Vagina (tissue), 2 donors: ENCODE measurements around the gene ACSL3. TPM values are rescaled to one million over a fixed set of nuclear protein-coding genes. Genes with fewer than 3 reads are reported as not detected.

Experiments
- DNase-seq, 2 donors: peaks; one replicate each; pipeline ENCODE4 v3.0.0-alpha.2; 2017; ENCODE audit errors: extremely low spot score in 2 of 2
- H3K27ac ChIP-seq: fragments of 200-600 bp; sonication (generic); one replicate; pipeline ENCODE4 v1.5.1; 2019
- H3K27me3 ChIP-seq: fragments of 200-600 bp; sonication (generic); one replicate; pipeline ENCODE4 v1.5.1; 2019
- H3K36me3 ChIP-seq, 2 donors: fragments of 200-600 bp; sonication (generic); one replicate each; pipeline ENCODE4 v1.5.1; 2017 to 2019
- H3K4me1 ChIP-seq: fragments of 200-600 bp; sonication (generic); one replicate; pipeline ENCODE4 v1.5.1; 2019
- H3K4me3 ChIP-seq, 2 donors: fragments of 200-600 bp; sonication (generic); 1 replicate in 1 of 2; 2 replicates in 1 of 2; pipeline ENCODE4 v1.5.1; 2016 to 2019
- H3K9me3 ChIP-seq: fragments of 200-600 bp; sonication (generic); one replicate; pipeline ENCODE4 v1.5.1; 2019
- POLR2A ChIP-seq, 2 donors: fragments of 450-650 bp; IDR thresholded peaks; one replicate each; pipeline ENCODE4 v1.6.1; 2017; ENCODE audit warnings: antibody characterized with exemption in 2 of 2, mild to moderate bottlenecking in 2 of 2, moderate library complexity in 2 of 2
- POLR2AphosphoS5 ChIP-seq, 2 donors: sonication (generic); formaldehyde crosslinking; IDR thresholded peaks; one replicate each; pipeline ENCODE4 v1.9.0; 2017; ENCODE audit warnings: antibody characterized with exemption in 2 of 2, mild to moderate bottlenecking in 2 of 2, low read depth in 1 of 2; ENCODE audit not compliant: insufficient read depth in 1 of 2
- intact Hi-C: fragments of 100-400 bp; cut with DNase I; formaldehyde crosslinking; loops from one replicate; pipeline ENCODE4 v1.15.1; 2023
- total RNA-seq: library from RNA; depleted of rRNA; stranded (reverse); fragments of >200 nt; gene quantifications from one replicate; pipeline ENCODE4 v1.2.3, GENCODE V29; 2016
- TF ChIP-seq, protein P1 (sequence below), 3 experiments: fragments of 450-650 bp in 2 of 3; fragments of 200-600 bp in 1 of 3; sonication (generic) in 1 of 3; IDR thresholded peaks; one replicate each; pipeline ENCODE4 v1.5.1; 2017 to 2019; ENCODE audit warnings: antibody characterized with exemption in 3 of 3, mild to moderate bottlenecking in 2 of 3, moderate library complexity in 2 of 3

ACSL3 gene
- total RNA-seq, 1 donor from 2014 or later = 60.4 TPM

GRCh38 chr2:222955008-222955407 is 94.2 kb downstream of the ACSL3 start:
- Histone ChIP-seq H3K36me3 (no peaks in the 10 kb centered on the region), H3K4me1 (no peaks in the 10 kb centered on the region), H3K9me3 (no peaks in the 10 kb centered on the region), H3K27ac (no peak overlapping the region), H3K27me3 (no peaks in the 10 kb centered on the region), H3K4me3 (no peak overlapping the region)
- intact Hi-C loops = no loop called here
- no peak for DNase-seq
- TF ChIP-seq POLR2AphosphoS5 (IDR thresholded peaks at IDR 0.05; ENCODE audit: insufficient read depth in 1 of 2, low read depth in 1 of 2) (no peak), POLR2A (IDR thresholded peaks at IDR 0.05) (no peak)
- TF ChIP-seq, protein P1, sequence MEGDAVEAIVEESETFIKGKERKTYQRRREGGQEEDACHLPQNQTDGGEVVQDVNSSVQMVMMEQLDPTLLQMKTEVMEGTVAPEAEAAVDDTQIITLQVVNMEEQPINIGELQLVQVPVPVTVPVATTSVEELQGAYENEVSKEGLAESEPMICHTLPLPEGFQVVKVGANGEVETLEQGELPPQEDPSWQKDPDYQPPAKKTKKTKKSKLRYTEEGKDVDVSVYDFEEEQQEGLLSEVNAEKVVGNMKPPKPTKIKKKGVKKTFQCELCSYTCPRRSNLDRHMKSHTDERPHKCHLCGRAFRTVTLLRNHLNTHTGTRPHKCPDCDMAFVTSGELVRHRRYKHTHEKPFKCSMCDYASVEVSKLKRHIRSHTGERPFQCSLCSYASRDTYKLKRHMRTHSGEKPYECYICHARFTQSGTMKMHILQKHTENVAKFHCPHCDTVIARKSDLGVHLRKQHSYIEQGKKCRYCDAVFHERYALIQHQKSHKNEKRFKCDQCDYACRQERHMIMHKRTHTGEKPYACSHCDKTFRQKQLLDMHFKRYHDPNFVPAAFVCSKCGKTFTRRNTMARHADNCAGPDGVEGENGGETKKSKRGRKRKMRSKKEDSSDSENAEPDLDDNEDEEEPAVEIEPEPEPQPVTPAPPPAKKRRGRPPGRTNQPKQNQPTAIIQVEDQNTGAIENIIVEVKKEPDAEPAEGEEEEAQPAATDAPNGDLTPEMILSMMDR (IDR thresholded peaks at IDR 0.05) = no peak

GRCh38 chr2:222959358-222959757 is 98.5 kb downstream of the ACSL3 start:
- no peaks in the 10 kb centered on the region for H3K27me3 ChIP-seq
- H3K9me3 ChIP-seq = no peaks in the 10 kb centered on the region
- no peaks in the 10 kb centered on the region for H3K4me1 ChIP-seq
- intact Hi-C loops = no loop called here
- no peak overlapping the region for H3K4me3 ChIP-seq
- no peak overlapping the region for H3K27ac ChIP-seq
- H3K36me3 ChIP-seq = no peaks in the 10 kb centered on the region
- no peak for DNase-seq
- TF ChIP-seq, protein P1 (IDR thresholded peaks at IDR 0.05) = no peak
- TF ChIP-seq POLR2A (IDR thresholded peaks at IDR 0.05) = no peak
- no peak for TF ChIP-seq POLR2AphosphoS5 (IDR thresholded peaks at IDR 0.05; ENCODE audit: insufficient read depth in 1 of 2, low read depth in 1 of 2)

DNA sequence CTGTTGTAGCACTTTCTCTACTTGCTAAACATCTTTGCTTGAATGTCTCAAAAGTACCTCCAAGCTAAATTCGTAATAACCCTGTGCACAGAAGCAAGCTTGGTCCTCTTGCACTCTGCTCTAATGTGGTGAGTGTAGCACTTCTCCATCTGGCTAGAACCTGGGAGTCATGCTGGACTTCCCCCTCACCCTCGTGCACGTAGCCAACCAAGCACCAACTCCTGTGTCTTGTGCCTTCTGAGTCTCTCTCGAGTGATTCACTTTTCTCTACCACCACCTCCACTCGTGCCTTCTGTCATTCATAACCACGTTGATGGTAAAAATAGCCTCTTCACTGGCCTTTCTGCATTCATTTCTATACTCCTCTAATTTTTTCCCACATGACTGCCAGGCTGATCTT is 99.3 kb downstream of the ACSL3 start:
- intact Hi-C loops = no loop called here
- Histone ChIP-seq H3K36me3 (no peaks in the 10 kb centered on the region), H3K27ac (no peak overlapping the region), H3K4me3 (no peak overlapping the region), H3K27me3 (no peaks in the 10 kb centered on the region), H3K4me1 (no peaks in the 10 kb centered on the region), H3K9me3 (no peaks in the 10 kb centered on the region)
- TF ChIP-seq POLR2AphosphoS5 (IDR thresholded peaks at IDR 0.05; ENCODE audit: insufficient read depth in 1 of 2, low read depth in 1 of 2) = no peak
- no peak for DNase-seq

DNA sequence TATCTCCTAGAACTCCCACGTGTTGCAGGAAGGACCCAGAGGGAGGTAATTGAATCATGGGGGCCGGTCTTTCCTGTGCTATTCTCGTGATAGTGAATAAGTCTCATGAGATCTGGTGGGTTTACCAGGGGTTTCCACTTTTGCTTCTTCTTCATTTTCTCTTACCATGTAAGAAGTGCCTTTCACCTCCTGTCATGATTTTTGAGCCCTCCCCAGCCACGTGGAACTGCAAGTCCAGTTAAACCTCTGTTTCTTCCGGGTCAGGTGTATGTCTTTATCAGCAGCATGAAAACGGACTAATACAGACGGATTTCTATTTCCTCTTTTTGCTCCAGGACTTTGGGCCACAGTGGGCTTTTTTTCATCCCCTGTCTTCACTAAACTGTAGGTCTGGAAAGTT is 102.8 kb downstream of the ACSL3 start:
- no peak for DNase-seq
- Histone ChIP-seq H3K36me3 (no peaks in the 10 kb centered on the region), H3K4me1 (no peaks in the 10 kb centered on the region), H3K27me3 (no peaks in the 10 kb centered on the region), H3K9me3 (no peaks in the 10 kb centered on the region), H3K27ac (no peak overlapping the region), H3K4me3 (no peak overlapping the region)
- TF ChIP-seq, protein P1 (IDR thresholded peaks at IDR 0.05) = no peak
- TF ChIP-seq POLR2AphosphoS5 (IDR thresholded peaks at IDR 0.05; ENCODE audit: insufficient read depth in 1 of 2, low read depth in 1 of 2) (no peak), POLR2A (IDR thresholded peaks at IDR 0.05) (no peak)
- intact Hi-C loops = no loop called here

DNA sequence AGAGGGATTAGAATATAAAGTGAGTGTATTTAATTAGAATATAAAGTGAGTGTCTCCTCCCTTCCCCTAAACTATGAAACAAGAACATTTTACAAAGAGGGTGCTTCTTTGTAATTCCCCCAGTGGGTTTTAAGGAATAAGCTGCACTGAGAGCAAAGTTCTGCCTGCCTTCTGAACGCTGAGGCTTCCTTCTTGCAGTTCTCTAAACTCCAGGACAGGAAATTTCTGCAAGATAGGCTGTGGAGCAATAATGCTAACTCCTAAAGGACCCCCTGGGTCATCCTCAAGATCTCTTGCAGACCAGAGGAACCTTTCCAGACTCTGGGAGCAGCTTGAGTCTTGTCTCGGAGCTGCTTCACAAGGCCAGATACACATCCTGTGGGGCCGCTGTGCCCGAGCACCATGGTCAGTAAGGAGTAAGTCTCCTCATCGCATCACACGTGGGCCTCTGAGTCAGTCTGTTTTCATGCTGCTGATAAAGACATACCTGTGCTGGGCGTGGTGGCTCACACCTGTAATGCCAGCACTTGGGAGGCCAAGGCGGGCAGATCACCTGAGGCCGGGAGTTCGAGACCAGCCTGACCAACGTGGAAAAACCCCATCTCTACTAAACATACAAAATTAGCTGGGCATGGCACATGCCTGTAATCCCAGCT is 103.7 kb downstream of the ACSL3 start:
- no peaks in the 10 kb centered on the region for H3K27me3 ChIP-seq
- no peaks in the 10 kb centered on the region for H3K36me3 ChIP-seq
- H3K27ac ChIP-seq = no peak overlapping the region
- DNase-seq = no peak
- no peaks in the 10 kb centered on the region for H3K9me3 ChIP-seq
- H3K4me3 ChIP-seq = no peak overlapping the region
- TF ChIP-seq, protein P1 (IDR thresholded peaks at IDR 0.05) = no peak
- TF ChIP-seq POLR2AphosphoS5 (IDR thresholded peaks at IDR 0.05; ENCODE audit: insufficient read depth in 1 of 2, low read depth in 1 of 2) (no peak), POLR2A (IDR thresholded peaks at IDR 0.05) (no peak)
- H3K4me1 ChIP-seq = no peaks in the 10 kb centered on the region
- intact Hi-C loops = no loop called here
